ENCODE measurements around the gene CAP2. TPM values are rescaled to one million over a fixed set of nuclear protein-coding genes. Genes with fewer than 3 reads are reported as not detected.
A peak's percentile ranks its signal among the peaks of the same experiment; 100 is the strongest.

CAP2 gene
- total RNA-seq, 1 donor from 2014 or later, result 55.3 TPM

- Mint-ChIP-seq H3K36me3 (ENCODE audit: low read depth, unreplicated experiment) (peaks cover 15% of the 10 kb centered on the region), H3K27me3 (ENCODE audit: low read depth, unreplicated experiment) (no peaks in the 10 kb centered on the region), H3K4me1 (ENCODE audit: low read depth, unreplicated experiment) (peaks cover 14% of the 10 kb centered on the region), H3K9me3 (ENCODE audit: unreplicated experiment) (peaks cover 2% of the 10 kb centered on the region), H3K4me3 (ENCODE audit: unreplicated experiment) (no peak overlapping the region), H3K27ac (ENCODE audit: unreplicated experiment) (peak overlapping the region; percentile 13)
- no peak for TF ChIP-seq EZH2 (IDR thresholded peaks at IDR 0.05; ENCODE audit: insufficient read depth, low read length)
- TF ChIP-seq CTCF (IDR thresholded peaks at IDR 0.05; ENCODE audit: insufficient read depth, low read depth, low read length), result no peak
- Histone ChIP-seq H4K20me1 (ENCODE audit: insufficient read depth, low read length) (no peaks in the 10 kb centered on the region), H3K27ac (ENCODE audit: low read depth, low read length) (peak overlapping the region; percentile 73), H3K36me3 (ENCODE audit: insufficient read depth, low read length) (no peaks in the 10 kb centered on the region), H3K27me3 (ENCODE audit: insufficient read depth, low read length) (no peaks in the 10 kb centered on the region), H2AFZ (ENCODE audit: low read depth, low read length) (no peak overlapping the region), H3K4me2 (ENCODE audit: low read length) (peak overlapping the region; percentile 67), H3K9ac (ENCODE audit: low read length) (peak overlapping the region; percentile 47), H3K4me3 (ENCODE audit: insufficient read depth, low read depth, low read length) (no peak overlapping the region), H3K4me1 (ENCODE audit: insufficient read depth, low read length) (peaks cover 12% of the 10 kb centered on the region), H3K9me3 (ENCODE audit: insufficient read depth, low read depth, low read length) (no peaks in the 10 kb centered on the region), H3K79me2 (ENCODE audit: insufficient read depth, low read length) (peaks cover 7% of the 10 kb centered on the region)
- DNase-seq (ENCODE audit: low read depth) (peak; percentile 75), FAIRE-seq (peak; percentile 66)
These were observed 61.1 kb downstream of the CAP2 start for GRCh38 chr6:17454316-17455005.

GRCh38 chr6:17455919-17456318 lies 62.5 kb downstream of the CAP2 start:
- Histone ChIP-seq H4K20me1 (ENCODE audit: insufficient read depth, low read length) (no peaks in the 10 kb centered on the region), H3K4me2 (ENCODE audit: low read length) (no peak overlapping the region), H3K9ac (ENCODE audit: low read length) (no peak overlapping the region), H3K4me1 (ENCODE audit: insufficient read depth, low read length) (peaks cover 12% of the 10 kb centered on the region), H3K27me3 (ENCODE audit: insufficient read depth, low read length) (no peaks in the 10 kb centered on the region), H3K27ac (ENCODE audit: low read depth, low read length) (no peak overlapping the region), H3K9me3 (ENCODE audit: insufficient read depth, low read depth, low read length) (no peaks in the 10 kb centered on the region), H3K79me2 (ENCODE audit: insufficient read depth, low read length) (peaks cover 3% of the 10 kb centered on the region), H2AFZ (ENCODE audit: low read depth, low read length) (no peak overlapping the region), H3K36me3 (ENCODE audit: insufficient read depth, low read length) (no peaks in the 10 kb centered on the region), H3K4me3 (ENCODE audit: insufficient read depth, low read depth, low read length) (no peak overlapping the region)
- no peaks in the 10 kb centered on the region for H3K27me3 Mint-ChIP-seq (ENCODE audit: low read depth, unreplicated experiment)
- TF ChIP-seq EZH2 (IDR thresholded peaks at IDR 0.05; ENCODE audit: insufficient read depth, low read length), result no peak
- TF ChIP-seq CTCF (IDR thresholded peaks at IDR 0.05; ENCODE audit: insufficient read depth, low read depth, low read length), result no peak
- H3K36me3 Mint-ChIP-seq (ENCODE audit: low read depth, unreplicated experiment), result peaks cover 19% of the 10 kb centered on the region
- DNase-seq (ENCODE audit: low read depth), result no peak
- FAIRE-seq, result no peak
- H3K4me1 Mint-ChIP-seq (ENCODE audit: low read depth, unreplicated experiment), result peaks cover 14% of the 10 kb centered on the region
- no peak overlapping the region for H3K4me3 Mint-ChIP-seq (ENCODE audit: unreplicated experiment)
- peaks cover 2% of the 10 kb centered on the region for H3K9me3 Mint-ChIP-seq (ENCODE audit: unreplicated experiment)
- H3K27ac Mint-ChIP-seq (ENCODE audit: unreplicated experiment), result peak overlapping the region; percentile 1

GRCh38 chr6:17456711-17457110 lies 63.3 kb downstream of the CAP2 start:
- TF ChIP-seq EZH2 (IDR thresholded peaks at IDR 0.05; ENCODE audit: insufficient read depth, low read length), result no peak
- no peak for TF ChIP-seq CTCF (IDR thresholded peaks at IDR 0.05; ENCODE audit: insufficient read depth, low read depth, low read length)
- Histone ChIP-seq H3K4me1 (ENCODE audit: insufficient read depth, low read length) (peaks cover 12% of the 10 kb centered on the region), H3K4me3 (ENCODE audit: insufficient read depth, low read depth, low read length) (no peak overlapping the region), H2AFZ (ENCODE audit: low read depth, low read length) (no peak overlapping the region), H3K9ac (ENCODE audit: low read length) (no peak overlapping the region), H4K20me1 (ENCODE audit: insufficient read depth, low read length) (no peaks in the 10 kb centered on the region), H3K9me3 (ENCODE audit: insufficient read depth, low read depth, low read length) (no peaks in the 10 kb centered on the region), H3K4me2 (ENCODE audit: low read length) (no peak overlapping the region), H3K36me3 (ENCODE audit: insufficient read depth, low read length) (no peaks in the 10 kb centered on the region), H3K27ac (ENCODE audit: low read depth, low read length) (no peak overlapping the region), H3K27me3 (ENCODE audit: insufficient read depth, low read length) (no peaks in the 10 kb centered on the region), H3K79me2 (ENCODE audit: insufficient read depth, low read length) (peaks cover 3% of the 10 kb centered on the region)
- no peak for FAIRE-seq
- Mint-ChIP-seq H3K4me3 (ENCODE audit: unreplicated experiment) (no peak overlapping the region), H3K27me3 (ENCODE audit: low read depth, unreplicated experiment) (no peaks in the 10 kb centered on the region), H3K4me1 (ENCODE audit: low read depth, unreplicated experiment) (peaks cover 14% of the 10 kb centered on the region), H3K27ac (ENCODE audit: unreplicated experiment) (no peak overlapping the region), H3K36me3 (ENCODE audit: low read depth, unreplicated experiment) (peaks cover 19% of the 10 kb centered on the region), H3K9me3 (ENCODE audit: unreplicated experiment) (peaks cover 2% of the 10 kb centered on the region)
- no peak for DNase-seq (ENCODE audit: low read depth)
